DMS 273 treated with DMSO at 0.1 percent for 48 hours (cell line): Measurements from ENCODE around the gene PLEKHA7.
"Not testable (repeated sequence)": the region's sequence is repeated elsewhere in the genome, so short reads cannot be mapped to it uniquely, and the experiment has no call there.

Source experiments
- DNase-seq: peaks from one replicate; lab custom pipeline; 2025; lab: John Stamatoyannopoulos, UW

PLEKHA7 gene

GRCh38 chr11:17005646-17006045, 8.6 kb downstream of the PLEKHA7 start:
- no peak for DNase-seq

GRCh38 chr11:17004486-17005148, 9.6 kb downstream of the PLEKHA7 start:
- no peak for DNase-seq

- DNase-seq, result no peak
These were observed 10.8 kb downstream of the PLEKHA7 start for GRCh38 chr11:17003426-17003825.

- DNase-seq, result no peak
These were observed 11.7 kb downstream of the PLEKHA7 start for GRCh38 chr11:17002543-17002942.

- DNase-seq, result no peak
These were observed 12.4 kb downstream of the PLEKHA7 start for GRCh38 chr11:17001806-17002205.

- no peak for DNase-seq
These were observed 13.2 kb downstream of the PLEKHA7 start for GRCh38 chr11:17000987-17001386.

GRCh38 chr11:17000253-17000652, 14.0 kb downstream of the PLEKHA7 start:
- DNase-seq, result not testable (repeated sequence)

- DNase-seq, result no peak
These were observed 15.1 kb downstream of the PLEKHA7 start for GRCh38 chr11:16999116-16999515.

GRCh38 chr11:16997624-16998023, 16.6 kb downstream of the PLEKHA7 start:
- DNase-seq, result no peak

GRCh38 chr11:16993495-16993894, 20.7 kb downstream of the PLEKHA7 start:
- DNase-seq, result no peak

- no peak for DNase-seq
These were observed 21.4 kb downstream of the PLEKHA7 start for GRCh38 chr11:16992846-16993245.

GRCh38 chr11:16989554-16989953, 24.7 kb downstream of the PLEKHA7 start:
- DNase-seq, result no peak

GRCh38 chr11:16987205-16987568, 27.0 kb downstream of the PLEKHA7 start:
- DNase-seq, result no peak

GRCh38 chr11:16986434-16987204, 27.6 kb downstream of the PLEKHA7 start:
- DNase-seq, result no peak

- DNase-seq, result no peak
These were observed 28.9 kb downstream of the PLEKHA7 start for GRCh38 chr11:16985297-16985696.

- no peak for DNase-seq
These were observed 30.0 kb downstream of the PLEKHA7 start for GRCh38 chr11:16984229-16984628.

- no peak for DNase-seq
These were observed 31.4 kb downstream of the PLEKHA7 start for GRCh38 chr11:16982809-16983208.

GRCh38 chr11:16982256-16982671, 31.9 kb downstream of the PLEKHA7 start:
- DNase-seq, result no peak

GRCh38 chr11:16981651-16982194, 32.5 kb downstream of the PLEKHA7 start:
- no peak for DNase-seq

GRCh38 chr11:16979703-16980622, 34.3 kb downstream of the PLEKHA7 start:
- DNase-seq, result no peak

- no peak for DNase-seq
These were observed 36.3 kb downstream of the PLEKHA7 start for GRCh38 chr11:16977994-16978315.
